Thyroid gland (tissue), 4 donors: ENCODE results near the gene MEF2B.

Experiments used
- POLR2A ChIP-seq, 2 donors: fragments of 450-650 bp; IDR thresholded peaks; one replicate each; pipeline ENCODE4 v1.6.1; 2017; ENCODE audit warnings: antibody characterized with exemption in 2 of 2, mild to moderate bottlenecking in 2 of 2, moderate library complexity in 1 of 2
- TF ChIP-seq, protein P1 (sequence below), 6 experiments: fragments of 200-600 bp in 3 of 6; fragments of 450-650 bp in 3 of 6; sonication (generic) in 3 of 6; IDR thresholded peaks; one replicate each; pipeline ENCODE4 v1.5.1; 2016 to 2019; ENCODE audit warnings: antibody characterized with exemption in 6 of 6, mild to moderate bottlenecking in 2 of 6, inconsistent platforms in 1 of 6, moderate library complexity in 1 of 6

- TF ChIP-seq, protein P1, sequence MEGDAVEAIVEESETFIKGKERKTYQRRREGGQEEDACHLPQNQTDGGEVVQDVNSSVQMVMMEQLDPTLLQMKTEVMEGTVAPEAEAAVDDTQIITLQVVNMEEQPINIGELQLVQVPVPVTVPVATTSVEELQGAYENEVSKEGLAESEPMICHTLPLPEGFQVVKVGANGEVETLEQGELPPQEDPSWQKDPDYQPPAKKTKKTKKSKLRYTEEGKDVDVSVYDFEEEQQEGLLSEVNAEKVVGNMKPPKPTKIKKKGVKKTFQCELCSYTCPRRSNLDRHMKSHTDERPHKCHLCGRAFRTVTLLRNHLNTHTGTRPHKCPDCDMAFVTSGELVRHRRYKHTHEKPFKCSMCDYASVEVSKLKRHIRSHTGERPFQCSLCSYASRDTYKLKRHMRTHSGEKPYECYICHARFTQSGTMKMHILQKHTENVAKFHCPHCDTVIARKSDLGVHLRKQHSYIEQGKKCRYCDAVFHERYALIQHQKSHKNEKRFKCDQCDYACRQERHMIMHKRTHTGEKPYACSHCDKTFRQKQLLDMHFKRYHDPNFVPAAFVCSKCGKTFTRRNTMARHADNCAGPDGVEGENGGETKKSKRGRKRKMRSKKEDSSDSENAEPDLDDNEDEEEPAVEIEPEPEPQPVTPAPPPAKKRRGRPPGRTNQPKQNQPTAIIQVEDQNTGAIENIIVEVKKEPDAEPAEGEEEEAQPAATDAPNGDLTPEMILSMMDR (IDR thresholded peaks at IDR 0.05), result peak; percentile 80 to 99 (median 92)
- no peak for TF ChIP-seq POLR2A (IDR thresholded peaks at IDR 0.05)
Observed at GRCh38 chr19:19145684-19146608, 24.1 kb downstream of the MEF2B start.
